Activated CD4-positive, alpha-beta T cell treated with anti-CD3 and anti-CD28 coated beads, Interleukin-2, amount 50 U/mL, for 24 hours (primary cell): ENCODE data around the gene HHIPL1.

ENCODE experiments used
- DNase-seq, 2 donors: peaks; one replicate each; pipeline ENCODE4 v3.0.0-alpha.2; 2020; ENCODE audit warnings: low read depth in 1 of 2, low spot score in 1 of 2

The HHIPL1 gene

GRCh38 chr14:99728231-99728920 lies 83.4 kb downstream of the HHIPL1 start:
- DNase-seq, result no peak

GRCh38 chr14:99728981-99729451 lies 84.1 kb downstream of the HHIPL1 start:
- no peak for DNase-seq
